NCI-H2029 (cell line): Measurements from ENCODE around the gene APEH.
"Not testable (repeated sequence)": the region's sequence is repeated elsewhere in the genome, so short reads cannot be mapped to it uniquely, and the experiment has no call there.

ENCODE experiments used
- DNase-seq: peaks from one replicate; lab custom pipeline; 2025; lab: John Stamatoyannopoulos, UW

APEH gene

DNA sequence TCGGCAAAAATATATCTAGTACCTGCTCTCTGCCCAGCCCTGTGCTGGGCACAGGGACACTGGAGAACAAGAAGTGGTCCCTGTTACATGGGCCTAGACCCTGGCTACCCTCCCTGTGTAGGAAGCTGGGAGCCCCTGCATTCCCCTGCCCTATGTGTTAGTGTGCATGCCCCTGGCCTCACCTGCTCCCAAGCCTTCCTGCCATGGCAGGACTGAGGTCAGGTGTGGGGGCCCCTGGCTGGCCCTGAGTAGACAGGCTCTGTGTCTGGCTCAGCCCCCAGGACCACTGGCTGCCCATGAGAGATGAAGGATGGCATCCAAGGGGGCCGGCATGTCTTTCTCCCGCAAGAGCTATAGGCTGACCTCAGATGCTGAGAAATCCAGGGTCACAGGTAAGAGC is 16.7 kb downstream of the APEH start:
- DNase-seq, result not testable (repeated sequence)

- not testable (repeated sequence) for DNase-seq
These were observed 17.3 kb downstream of the APEH start for GRCh38 chr3:49691481-49691880.

DNA sequence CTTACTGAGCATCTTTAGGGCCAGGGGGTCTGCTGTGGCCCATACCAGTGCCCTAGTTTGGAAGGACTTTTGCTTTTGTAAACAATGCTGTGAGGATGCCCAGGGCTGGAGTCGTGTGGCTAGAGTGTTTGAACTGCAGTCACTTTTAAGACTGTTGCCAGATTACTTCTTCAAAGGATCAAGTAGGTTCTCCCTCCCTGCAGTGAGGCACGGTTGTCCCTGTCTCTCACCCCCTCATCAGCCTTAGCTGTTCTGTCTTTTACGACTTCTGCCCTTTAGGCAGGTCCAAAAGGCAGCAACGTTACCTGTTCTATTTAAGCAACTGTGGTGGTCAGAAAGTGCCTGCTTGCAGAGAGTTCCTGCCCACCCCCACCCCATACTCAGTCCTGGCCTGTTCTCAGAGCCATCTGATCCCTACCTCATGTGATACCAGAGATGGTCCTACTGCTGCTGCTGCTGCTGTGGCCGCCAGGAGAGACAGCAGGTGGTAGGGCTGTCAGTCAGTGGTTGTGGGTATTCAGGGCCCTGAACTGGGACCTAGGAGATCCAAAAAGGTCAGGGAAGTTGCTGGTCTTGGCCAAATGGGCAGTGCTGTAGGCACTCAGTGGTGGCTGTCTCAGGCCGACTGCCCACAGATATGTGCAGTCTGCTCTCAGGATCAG is 20.4 kb downstream of the APEH start:
- DNase-seq, result not testable (repeated sequence)

DNA sequence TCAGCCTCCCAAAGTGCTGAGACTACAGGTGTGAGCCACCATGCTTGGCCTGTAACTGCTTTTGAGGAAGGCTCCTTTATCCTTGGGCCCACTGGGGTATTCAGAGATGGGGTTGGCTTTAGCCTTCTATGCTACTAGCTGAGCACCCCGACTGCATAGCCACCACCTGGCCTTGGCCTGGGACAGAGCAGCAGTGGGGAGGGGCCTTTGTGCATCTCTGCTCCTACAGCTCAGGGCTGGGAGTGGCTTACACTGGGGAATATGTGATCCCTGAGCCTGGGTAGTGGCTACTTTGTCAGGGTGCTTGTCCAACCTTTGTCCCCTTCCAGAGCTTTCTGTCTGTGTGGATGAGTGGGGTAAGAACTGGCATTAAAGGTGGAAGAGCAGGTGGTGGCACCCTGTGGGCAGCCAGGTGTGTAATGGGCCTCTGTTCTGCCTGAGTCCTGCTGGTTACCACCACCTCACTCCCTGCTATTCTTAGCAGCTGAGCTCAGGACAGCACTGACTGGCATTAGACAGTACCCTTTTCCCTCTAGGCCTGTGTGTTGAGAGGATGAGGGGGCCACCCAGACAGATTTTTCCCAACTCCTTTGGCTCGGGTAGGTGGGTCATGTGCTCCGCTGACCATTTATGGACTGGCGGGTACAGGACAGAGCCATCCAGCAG is 21.3 kb downstream of the APEH start:
- DNase-seq, result not testable (repeated sequence)

- DNase-seq, result no peak
These were observed 25.3 kb downstream of the APEH start for GRCh38 chr3:49699281-49699979.

- DNase-seq, result no peak
These were observed 25.9 kb downstream of the APEH start for GRCh38 chr3:49700014-49700413.

DNA sequence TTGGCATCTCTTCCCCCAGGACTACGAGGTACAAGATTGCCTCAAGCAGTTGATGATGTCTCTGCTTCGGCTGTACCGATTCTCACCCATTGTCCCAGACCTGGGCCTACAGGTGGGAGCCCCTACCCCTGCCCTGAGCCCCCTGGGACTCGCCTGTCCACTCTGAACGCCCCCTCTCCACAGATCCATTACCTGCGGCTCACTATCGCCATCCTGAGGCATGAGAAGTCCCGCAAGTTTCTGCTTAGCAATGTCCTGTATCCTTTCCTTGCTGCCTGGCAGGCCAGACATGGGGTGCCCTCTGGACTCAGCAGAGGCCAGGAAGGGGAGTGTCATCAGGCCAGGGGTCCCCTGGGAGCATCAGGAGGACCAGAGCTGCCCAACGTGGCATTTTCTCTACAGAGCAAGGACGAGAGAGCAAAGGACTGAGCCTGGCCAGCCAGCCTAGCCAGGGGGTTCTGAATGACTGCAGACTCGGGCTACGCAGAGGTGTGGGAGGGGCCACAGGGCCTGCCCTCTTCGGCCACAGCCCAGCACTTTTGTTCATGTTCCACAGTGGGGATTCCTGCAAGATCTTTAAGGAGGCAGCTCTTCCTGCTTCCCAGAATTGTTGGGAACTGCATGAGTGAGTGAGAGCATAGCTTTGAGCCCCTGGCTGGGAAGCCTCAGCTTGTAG is 26.4 kb downstream of the APEH start:
- DNase-seq, result no peak

- no peak for DNase-seq
These were observed 27.4 kb downstream of the APEH start for GRCh38 chr3:49701388-49702077.

GRCh38 chr3:49702672-49703071 is 28.5 kb downstream of the APEH start:
- DNase-seq, result no peak

DNA sequence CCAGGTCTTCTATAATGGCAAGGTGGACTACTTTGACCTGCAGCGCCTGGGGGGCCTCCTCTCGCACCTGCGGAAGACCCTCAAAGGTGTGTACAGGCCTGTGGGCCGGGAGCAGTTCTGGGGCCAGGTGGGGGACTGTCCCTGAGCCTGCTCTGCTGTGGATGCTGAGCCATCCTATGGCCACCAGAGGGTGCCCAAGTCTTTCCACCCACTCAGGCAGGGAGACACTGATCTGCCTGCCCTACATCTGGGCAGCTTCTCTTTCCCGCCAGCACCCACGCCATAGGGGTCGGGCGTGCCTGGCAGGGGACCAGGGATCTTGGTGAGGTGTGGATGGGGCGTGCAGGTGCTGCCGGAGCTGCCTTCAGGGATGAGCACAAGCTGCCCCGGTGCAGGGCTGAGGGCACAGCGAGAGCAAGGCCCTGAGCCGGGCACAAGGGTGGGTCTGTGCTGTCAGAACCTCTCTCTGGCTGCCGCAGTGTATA is 29.3 kb downstream of the APEH start:
- peak; percentile 63 for DNase-seq

- no peak for DNase-seq
These were observed 29.8 kb downstream of the APEH start for GRCh38 chr3:49703956-49704355.

DNA sequence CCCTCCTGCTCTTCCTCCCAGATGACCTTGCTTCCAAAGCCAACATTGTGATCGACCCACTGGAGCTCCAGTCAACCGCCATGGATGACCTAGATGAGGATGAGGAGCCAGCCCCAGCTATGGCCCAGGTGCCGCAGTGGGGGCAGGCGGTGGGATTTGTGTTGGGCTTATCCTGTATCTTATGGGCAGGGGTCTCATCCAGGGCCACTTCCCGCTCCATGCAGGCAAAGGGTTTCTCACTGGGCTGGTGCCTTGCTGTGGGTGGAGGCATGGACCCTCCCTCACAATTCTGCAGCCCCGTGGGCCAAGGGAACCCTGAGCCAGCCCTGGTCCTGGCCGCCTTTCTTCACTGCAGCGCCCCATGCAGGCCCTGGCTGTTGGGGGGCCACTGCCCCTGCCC is 30.5 kb downstream of the APEH start:
- DNase-seq, result no peak

GRCh38 chr3:49705390-49705960 is 31.3 kb downstream of the APEH start:
- no peak for DNase-seq

DNA sequence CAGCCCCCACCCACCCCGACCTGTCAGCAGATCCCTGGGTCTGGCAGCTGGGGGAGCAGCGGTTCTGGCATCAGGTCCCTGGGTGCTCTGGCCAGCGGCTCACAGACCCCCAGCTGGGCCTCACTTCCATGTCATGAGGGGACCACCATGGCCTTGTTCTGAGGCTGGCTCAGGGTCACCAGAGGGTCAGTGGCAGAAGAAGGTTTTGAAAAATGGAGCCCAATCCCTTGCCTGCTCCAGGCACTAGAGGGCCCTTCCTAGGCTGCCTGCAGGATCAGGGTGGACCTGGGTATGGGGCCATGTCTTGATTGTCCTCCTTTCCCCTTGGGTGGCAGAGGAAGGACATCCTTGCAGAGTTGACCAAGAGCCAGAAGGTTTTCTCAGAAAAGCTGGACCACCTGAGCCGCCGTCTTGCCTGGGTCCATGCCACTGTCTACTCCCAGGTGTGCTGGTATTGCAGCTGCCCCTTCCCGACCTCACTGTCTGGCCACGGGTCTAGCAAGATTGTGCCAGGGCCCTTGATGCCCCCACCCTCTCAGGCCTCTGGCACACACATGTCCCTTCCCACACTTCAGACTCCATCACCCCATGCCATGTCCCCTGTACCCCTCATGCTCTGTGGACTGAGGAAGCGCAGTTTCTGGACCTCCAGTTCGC is 32.4 kb downstream of the APEH start:
- DNase-seq, result no peak

GRCh38 chr3:49707113-49707480 is 32.9 kb downstream of the APEH start:
- no peak for DNase-seq

DNA sequence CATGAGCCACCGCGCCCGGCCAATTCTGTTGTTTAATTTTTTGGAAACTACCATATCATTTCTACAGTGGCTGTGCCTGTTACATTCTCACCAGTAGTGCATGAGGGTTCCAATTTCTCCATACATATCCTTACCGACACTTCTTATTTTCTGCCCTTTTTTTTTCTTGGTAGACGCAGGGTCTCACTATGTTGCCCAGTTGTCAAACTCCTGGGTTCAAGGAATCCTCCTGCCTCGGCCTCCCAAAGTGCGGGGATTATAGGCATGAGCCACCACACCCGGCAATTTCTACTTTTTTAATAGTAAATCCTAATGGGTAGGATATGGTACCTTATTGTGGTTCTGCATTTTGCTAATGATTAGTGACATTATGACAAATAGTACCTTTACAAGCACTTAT is 35.7 kb downstream of the APEH start:
- DNase-seq, result no peak

DNA sequence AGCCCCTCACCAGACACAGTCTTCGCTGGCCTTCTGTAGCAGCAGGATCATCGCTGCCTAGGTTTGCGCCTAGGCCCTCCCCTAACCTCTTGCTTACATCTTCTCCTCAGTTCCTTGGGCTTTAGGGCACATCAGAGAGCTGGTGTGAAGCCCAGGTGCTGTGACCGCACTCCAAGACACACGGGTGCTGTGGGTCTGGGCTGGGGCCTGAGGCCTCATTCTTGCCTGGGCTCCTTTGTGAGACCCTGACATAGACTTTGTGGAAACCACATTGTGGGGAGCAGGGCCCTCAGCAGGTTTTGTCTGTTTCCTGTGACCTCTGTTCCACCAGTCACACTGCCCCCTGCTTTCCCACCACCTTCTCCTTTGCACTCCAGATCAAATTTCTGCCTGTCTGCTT is 37.3 kb downstream of the APEH start:
- no peak for DNase-seq

DNA sequence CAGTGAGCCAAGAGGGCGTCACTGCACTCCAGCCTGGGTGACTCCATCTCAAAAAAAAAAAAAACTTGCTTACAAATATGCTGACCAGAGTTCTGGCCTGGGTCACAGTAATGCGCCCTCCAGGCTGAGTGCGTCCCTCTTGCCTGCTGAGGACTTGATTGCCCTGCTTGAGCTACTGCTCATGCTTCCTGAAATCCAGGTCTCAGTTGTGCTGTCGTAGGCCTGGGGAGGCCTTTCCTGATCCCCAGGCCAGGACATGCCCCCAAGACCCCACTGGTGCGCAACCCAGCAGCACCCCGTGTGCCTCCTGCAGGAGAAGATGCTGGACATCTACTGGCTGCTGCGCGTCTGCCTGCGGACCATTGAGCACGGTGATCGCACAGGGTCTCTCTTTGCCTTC is 38.0 kb downstream of the APEH start:
- DNase-seq, result no peak

DNA sequence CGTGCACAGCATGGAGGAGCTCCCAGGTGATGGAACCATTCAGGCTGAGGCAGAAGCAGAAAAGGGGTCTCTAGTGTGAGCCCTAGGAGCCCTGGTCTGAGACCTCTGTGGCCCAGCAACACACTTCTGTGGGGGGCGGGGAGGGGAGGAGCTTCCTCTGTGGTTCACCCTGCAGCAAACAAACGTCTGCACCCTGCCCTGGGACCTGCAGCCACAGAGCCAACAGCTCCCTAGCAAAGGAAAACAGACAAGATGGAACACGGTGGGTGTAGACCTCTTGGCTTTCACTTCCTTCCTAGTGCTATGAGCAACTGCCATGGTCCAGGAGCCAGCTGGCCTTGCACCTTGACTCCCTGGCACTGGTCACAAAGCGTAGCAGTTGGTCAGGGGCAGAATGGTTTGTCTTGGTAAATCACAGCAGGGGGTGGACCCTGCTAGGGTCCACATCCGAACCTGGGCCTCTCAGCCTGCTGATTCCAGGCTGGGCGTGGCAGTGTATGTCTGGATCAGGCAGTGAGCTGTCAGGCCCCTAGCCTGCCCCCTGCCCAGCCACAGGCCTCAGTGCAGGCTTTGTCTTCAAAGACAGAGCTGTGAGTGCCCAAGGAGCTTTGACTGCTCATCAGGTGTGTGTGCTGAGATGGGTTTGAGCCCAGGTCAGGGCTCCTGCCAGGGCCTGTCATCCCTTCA is 38.6 kb downstream of the APEH start:
- DNase-seq, result no peak

DNA sequence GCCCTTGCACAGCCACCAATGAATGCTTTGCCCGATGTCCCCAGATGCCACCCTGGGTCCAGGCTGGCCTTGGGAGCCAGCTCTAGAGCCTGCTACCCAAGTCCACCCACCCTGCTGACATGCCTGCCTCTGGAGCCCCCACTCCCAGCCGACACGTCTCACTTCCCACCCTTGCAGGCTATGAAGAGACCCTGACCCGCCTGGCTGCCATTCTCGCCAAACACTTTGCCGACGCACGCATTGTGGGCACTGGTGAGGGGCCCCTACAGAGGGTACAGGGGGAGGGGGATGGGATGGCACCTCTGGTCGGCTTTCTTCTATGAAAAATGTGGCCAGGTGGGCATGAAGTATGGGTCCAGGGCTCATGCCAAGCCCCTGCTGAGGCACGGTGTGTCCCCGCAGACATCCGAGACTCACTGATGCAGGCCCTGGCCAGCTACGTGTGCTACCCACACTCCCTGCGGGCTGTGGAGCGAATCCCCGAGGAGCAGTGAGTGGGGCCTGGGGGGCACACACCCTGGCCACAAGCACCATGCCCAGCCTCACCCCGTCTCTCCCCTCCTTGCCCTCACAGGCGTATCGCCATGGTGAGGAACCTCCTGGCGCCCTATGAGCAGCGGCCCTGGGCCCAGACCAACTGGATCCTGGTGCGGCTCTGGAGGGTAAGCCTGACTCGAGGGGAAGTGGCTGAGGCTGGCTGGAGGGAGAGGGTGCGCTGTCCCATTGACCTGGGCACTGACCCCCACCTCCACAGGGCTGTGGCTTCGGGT is 39.4 kb downstream of the APEH start:
- no peak for DNase-seq
